ENCODE measurements around the gene NEK10. TPM values are rescaled to one million over a fixed set of nuclear protein-coding genes. Genes with fewer than 3 reads are reported as not detected.
A peak's percentile ranks its signal among the peaks of the same experiment; 100 is the strongest.

NEK10 gene
- total and polyA plus RNA-seq, 2 of the 13 experiments (the other 11 are each of a cell fraction or from before 2014, with no cell fraction given) = 2.8 to 14.2 TPM

DNA sequence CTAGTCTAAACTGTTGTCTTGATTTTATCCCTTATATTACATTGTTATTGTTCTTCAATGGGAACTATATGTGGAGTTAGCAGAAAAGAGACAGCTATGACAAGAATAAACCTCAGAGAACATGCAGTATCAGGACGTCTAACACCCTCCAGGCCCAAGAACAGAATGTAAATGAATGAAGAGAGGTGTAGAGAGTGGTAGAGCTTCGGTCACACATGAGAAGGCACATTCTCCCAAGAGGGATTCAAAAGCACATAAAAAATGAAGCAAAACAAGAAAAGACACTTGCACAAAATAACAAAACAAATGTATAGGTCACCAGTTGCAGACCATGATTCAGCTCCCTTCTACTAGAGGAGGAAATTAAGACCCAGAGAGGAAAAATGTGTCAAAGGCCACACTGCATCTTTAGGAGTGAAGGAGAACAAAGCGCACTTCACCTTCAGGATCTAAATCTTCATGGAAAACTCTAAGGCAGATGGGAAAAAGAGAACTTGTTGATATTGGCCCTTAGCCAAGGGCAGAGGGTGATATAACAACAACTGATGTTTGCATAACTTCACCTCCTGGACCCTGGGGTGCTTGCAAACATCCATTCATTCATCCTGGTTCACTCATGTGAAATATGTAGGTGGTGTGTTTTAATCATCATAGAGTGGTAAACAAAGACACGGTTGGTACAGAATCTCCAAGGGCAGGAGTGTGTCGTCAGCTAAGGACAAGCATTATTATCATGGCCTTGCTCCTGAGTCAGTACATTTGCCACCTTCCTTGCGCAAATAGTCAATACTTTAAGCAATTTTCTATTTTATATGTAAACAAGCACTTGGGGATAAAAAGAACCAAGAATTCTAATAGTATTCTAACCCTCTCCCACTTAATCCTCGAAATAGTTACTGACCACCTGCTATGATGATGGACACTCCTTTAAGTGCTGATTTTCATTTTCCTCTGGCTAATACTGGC lies 8.8 kb downstream of the NEK10 start (continued):
- TF ChIP-seq, protein P1, sequence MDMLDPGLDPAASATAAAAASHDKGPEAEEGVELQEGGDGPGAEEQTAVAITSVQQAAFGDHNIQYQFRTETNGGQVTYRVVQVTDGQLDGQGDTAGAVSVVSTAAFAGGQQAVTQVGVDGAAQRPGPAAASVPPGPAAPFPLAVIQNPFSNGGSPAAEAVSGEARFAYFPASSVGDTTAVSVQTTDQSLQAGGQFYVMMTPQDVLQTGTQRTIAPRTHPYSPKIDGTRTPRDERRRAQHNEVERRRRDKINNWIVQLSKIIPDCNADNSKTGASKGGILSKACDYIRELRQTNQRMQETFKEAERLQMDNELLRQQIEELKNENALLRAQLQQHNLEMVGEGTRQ (IDR thresholded peaks at IDR 0.05; ENCODE audit: low read depth, low read length) = no peak
- TF ChIP-seq, protein P1 (CRISPR knock-in tag; IDR thresholded peaks at IDR 0.05; ENCODE audit: borderline replicate concordance) = 0 out of 2 replicates have a peak, but pooled peaks have one; percentile 21
- TF ChIP-seq ZXDC (CRISPR knock-in tag; IDR thresholded peaks at IDR 0.05) = no peak
- TF ChIP-seq MEF2D (CRISPR knock-in tag; IDR thresholded peaks at IDR 0.05) = peak; percentile 95
- TF ChIP-seq ZSCAN22 (CRISPR knock-in tag; IDR thresholded peaks at IDR 0.05) = no peak
- TF ChIP-seq RAD21 (CRISPR knock-in tag; IDR thresholded peaks at IDR 0.05) = peak; percentile 10; the same call in 1 of the 2 replicates
- peak; percentile 76; the same call in 1 of the 2 replicates for TF ChIP-seq ZNF557 (CRISPR knock-in tag; IDR thresholded peaks at IDR 0.05)
- peak; percentile 77; the same call in 1 of the 2 replicates for TF ChIP-seq ZFP1 (CRISPR knock-in tag; IDR thresholded peaks at IDR 0.05)
- TF ChIP-seq NFKBIZ (CRISPR knock-in tag; IDR thresholded peaks at IDR 0.05) = peak; percentile 98
- peak; percentile 92 for TF ChIP-seq SMYD3 (CRISPR knock-in tag; IDR thresholded peaks at IDR 0.05)
- TF ChIP-seq RCOR2 (CRISPR knock-in tag; IDR thresholded peaks at IDR 0.05) = peak; percentile 98
- TF ChIP-seq ZNF33B (CRISPR knock-in tag; IDR thresholded peaks at IDR 0.05) = no peak
- TF ChIP-seq SMARCE1 (IDR thresholded peaks at IDR 0.05; ENCODE audit: borderline replicate concordance) = no peak
- TF ChIP-seq SRSF1 (optimal IDR thresholded peaks at IDR 0.05; ENCODE audit: low read depth, low read length) = no peak
- TF ChIP-seq, protein P2, sequence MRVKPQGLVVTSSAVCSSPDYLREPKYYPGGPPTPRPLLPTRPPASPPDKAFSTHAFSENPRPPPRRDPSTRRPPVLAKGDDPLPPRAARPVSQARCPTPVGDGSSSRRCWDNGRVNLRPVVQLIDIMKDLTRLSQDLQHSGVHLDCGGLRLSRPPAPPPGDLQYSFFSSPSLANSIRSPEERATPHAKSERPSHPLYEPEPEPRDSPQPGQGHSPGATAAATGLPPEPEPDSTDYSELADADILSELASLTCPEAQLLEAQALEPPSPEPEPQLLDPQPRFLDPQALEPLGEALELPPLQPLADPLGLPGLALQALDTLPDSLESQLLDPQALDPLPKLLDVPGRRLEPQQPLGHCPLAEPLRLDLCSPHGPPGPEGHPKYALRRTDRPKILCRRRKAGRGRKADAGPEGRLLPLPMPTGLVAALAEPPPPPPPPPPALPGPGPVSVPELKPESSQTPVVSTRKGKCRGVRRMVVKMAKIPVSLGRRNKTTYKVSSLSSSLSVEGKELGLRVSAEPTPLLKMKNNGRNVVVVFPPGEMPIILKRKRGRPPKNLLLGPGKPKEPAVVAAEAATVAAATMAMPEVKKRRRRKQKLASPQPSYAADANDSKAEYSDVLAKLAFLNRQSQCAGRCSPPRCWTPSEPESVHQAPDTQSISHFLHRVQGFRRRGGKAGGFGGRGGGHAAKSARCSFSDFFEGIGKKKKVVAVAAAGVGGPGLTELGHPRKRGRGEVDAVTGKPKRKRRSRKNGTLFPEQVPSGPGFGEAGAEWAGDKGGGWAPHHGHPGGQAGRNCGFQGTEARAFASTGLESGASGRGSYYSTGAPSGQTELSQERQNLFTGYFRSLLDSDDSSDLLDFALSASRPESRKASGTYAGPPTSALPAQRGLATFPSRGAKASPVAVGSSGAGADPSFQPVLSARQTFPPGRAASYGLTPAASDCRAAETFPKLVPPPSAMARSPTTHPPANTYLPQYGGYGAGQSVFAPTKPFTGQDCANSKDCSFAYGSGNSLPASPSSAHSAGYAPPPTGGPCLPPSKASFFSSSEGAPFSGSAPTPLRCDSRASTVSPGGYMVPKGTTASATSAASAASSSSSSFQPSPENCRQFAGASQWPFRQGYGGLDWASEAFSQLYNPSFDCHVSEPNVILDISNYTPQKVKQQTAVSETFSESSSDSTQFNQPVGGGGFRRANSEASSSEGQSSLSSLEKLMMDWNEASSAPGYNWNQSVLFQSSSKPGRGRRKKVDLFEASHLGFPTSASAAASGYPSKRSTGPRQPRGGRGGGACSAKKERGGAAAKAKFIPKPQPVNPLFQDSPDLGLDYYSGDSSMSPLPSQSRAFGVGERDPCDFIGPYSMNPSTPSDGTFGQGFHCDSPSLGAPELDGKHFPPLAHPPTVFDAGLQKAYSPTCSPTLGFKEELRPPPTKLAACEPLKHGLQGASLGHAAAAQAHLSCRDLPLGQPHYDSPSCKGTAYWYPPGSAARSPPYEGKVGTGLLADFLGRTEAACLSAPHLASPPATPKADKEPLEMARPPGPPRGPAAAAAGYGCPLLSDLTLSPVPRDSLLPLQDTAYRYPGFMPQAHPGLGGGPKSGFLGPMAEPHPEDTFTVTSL (CRISPR knock-in tag; IDR thresholded peaks at IDR 0.05; ENCODE audit: borderline replicate concordance) = peak; percentile 95
- TF ChIP-seq POGZ (CRISPR knock-in tag; IDR thresholded peaks at IDR 0.05) = peak; percentile 91
- peak; percentile 82; the same call in 1 of the 2 replicates for TF ChIP-seq ZNF746 (CRISPR knock-in tag; IDR thresholded peaks at IDR 0.05)
- TF ChIP-seq HMGA1 (CRISPR knock-in tag; conservative IDR thresholded peaks at IDR 0.05) = no peak

All from HepG2 (cell line).